Activated CD8-positive, alpha-beta memory T cell treated with anti-CD3 and anti-CD28 coated beads, Interleukin-2, amount 50 U/mL, for 1 hour (primary cell): Measurements from ENCODE around the gene THADA.

Experiments used
- DNase-seq: peaks from one replicate; pipeline ENCODE4 v3.0.0-alpha.2; 2020; ENCODE audit errors: extremely low read depth

Gene THADA

DNA sequence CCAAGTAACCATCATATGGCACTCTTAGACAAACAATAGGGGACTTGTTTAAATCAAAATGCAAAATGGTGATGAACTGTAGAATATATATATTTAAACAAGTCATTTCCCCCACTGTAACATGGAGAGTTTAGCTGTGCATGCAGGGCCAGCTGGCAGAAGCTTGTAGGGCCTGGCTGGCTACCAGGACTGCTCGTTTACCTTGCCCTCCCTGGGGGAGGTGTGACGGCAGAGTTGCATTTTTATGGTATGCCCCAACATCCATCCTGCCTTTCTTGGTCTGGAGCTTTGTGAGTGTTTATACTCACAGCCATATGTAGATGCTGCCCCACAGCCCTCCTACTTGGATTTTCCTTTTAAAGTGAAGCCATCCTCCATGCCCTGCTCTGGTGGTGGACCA is 267.7 kb downstream of the THADA start:
- DNase-seq: no peak

GRCh38 chr2:43327119-43327518 is 268.7 kb downstream of the THADA start:
- no peak for DNase-seq

DNA sequence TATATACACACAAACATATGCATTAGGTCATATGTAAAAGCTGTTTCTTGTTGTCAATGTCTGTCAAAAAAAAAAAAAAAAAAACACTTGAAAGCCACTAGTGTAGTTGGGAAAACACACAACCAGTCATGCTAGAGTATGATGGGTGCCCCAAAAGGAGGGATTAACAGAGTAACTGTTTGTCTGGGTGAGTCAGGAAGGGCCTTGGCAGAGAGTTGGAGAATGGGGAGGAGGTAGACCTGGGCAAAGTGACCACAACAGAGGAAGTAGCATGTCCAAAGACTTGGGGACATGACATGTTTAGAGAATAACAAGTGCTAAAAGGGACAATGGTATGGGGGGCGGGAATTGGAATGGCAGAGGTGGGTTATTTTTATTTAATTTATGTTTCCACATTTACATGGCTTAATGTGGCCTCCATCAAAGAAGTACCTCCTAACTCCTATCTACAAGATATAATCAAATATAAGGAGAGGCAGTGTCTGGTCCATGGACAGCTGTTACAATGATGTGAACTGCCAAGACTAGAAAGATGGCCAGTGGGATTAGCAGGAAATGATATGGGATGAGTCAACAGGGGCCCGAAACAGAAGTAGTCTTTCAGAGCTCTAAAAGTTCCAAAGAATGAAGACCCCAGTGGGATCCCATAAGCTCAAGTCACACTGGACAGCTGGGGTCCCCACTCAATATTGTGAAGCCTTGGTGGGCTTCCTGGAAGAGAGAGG is 269.6 kb downstream of the THADA start:
- no peak for DNase-seq

DNA sequence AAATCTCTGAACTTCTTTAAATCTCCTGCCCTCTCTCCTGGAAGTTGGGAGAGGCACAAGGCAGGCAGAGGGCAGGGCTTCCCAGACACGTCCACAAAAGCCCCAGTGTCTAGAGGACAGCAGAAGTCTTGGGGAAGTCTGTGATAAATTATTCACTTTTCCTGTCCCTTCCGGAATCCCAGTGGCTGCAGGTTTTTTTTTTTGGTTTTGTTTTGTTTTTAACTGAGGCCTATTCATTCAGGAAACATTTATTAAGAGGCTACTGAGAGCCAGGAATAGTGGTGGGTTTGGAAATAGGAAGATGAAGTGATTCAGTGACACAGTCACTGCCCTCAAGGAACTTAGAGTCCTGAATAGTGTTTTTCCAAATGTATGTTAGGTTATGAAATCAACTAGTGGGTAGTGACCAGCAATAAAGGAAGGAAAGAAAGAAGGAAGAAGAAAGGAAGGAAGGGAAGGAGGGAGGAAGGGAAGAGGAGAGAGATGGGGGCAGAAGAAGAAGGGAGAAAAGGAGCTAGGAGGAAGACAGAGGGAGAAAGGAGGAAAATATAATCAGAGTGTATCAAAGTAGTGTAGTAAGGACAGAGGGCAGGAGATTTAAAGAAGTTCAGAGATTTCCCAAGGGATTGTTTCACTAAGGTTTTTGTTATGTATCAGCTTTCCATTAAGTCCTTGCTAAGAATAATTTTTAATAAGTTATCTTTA is 270.6 kb downstream of the THADA start:
- DNase-seq: no peak

DNA sequence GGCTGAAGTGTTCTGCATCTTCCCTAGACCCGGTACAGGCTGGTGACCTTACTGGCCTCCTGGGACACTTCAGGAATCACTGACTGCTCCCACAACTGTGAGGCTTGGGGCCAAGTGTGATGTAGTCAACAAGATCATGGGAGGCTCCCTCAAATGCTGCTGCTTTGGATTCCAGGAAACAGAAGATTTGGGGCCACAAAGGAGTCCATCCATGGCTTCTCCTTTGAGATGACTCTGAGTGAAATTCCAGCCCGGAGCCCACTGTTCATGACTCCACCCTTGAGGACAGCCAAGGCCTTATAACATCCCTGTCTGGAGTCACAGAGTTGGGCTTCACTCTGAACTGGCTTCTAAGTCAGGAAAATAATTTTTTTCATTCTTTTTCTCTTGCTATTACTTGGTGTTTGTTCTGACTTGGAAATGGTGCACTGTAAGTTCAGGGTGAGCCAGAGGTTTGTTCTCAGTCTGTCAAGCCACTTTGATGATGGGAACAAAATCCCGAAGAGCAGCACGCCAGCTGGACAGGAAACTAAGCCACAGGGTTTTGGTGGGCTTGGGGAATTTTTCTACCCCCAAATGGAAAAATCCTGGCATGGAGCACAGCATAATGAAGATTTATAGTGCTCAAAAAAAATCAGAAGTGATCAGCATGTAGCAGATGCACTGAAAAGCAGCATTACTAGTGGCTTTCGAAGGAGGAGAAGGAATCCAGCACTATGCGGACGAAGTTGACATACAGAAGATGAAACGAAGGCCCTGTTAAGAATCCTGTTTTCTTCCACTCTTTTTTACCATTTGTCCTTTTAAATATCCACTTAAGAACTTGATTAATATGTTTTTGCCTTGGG is 271.4 kb downstream of the THADA start:
- no peak for DNase-seq

DNA sequence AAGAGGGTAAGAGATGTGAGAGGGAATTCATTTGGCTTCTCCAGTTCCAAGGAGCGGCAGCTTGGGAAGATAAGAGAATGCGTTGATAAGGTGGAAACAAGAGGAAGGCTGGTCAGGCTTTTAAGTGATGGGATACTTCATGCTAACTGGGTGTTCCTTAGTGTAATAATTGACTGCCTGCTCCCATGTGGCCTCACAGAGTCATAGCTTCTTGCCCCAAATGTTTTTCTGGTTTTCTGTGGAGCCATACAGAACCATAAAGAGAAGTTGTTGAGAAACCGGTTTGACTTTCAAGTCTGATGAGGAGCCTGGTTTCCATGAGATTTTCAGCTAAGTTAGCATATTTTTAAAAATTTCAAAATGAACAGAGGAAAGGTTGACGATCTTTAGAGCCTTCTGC is 272.0 kb downstream of the THADA start:
- DNase-seq: no peak

DNA sequence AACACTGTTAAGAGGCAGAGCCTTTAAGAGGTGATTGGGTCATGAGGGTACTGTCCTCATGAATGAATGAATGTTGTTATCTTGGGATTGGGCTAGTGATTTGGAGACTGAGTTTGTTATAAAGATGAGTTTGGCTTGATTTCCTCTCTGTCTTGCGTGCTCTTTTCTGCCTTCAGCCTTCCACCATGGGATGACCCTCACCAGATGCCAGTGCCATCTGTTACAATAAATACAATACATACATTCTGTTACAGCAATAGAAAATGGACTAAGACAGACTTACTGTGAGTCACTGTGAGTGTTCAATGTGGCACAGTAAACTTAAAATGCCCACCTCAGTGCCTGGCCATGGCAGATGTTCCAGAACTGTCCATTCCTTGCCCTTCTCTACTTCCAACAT is 274.4 kb downstream of the THADA start:
- DNase-seq: no peak

GRCh38 chr2:43319541-43319940 is 276.3 kb downstream of the THADA start:
- DNase-seq: no peak

GRCh38 chr2:43318791-43319190 is 277.0 kb downstream of the THADA start:
- DNase-seq: no peak

DNA sequence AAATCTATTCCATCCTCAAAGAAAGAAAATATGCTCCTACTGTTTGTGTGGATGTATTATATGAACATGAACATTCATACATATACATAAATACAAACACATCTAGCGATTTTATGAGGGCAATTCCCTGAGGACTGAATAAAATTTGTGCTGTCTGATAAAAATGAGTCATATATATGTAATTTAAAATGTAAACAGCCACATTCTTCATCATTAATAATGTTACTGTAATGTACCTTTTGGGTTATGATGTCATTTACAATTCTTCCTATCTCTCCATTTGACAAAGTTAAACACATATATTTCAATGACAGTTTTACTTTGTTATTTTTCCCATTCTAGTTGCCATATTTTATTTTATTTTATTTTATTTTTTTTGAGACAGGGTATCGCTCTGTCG is 278.2 kb downstream of the THADA start:
- DNase-seq: no peak

DNA sequence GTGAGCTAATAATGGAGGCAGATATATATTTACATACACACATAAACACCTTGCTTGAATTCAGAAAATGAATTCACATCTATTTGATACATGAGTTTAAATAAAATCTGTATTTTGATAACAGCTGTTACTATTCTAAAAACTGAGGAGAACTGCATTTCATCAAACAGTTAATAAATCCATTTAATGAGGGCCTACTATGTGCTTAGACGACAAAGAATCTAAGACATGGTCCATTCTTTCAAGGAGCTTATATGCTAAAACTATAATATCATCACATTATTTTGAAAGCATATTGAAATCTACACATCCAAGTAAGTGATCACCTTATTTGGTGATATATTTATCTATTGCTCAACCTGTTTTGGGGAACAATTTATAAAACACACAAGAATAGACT is 278.6 kb downstream of the THADA start:
- no peak for DNase-seq

DNA sequence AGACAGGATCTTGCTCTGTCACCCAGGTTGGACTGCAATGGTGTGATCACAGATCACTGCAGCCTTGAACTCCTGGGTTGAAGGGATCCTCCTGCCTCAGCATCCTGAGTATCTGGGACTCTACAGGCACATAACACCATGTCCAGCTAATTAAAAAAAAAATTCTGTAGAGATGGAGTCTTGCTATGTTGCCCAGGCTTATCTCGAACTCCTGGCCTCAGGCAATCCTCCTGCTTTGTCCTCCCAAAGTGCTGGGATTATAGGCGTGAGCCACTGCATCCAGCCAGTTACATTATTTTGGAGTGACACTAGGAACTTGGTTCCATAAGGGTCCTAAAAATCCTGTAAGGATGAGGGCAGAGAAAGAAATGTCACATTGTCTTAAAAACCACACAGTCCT is 280.4 kb downstream of the THADA start:
- DNase-seq: no peak

DNA sequence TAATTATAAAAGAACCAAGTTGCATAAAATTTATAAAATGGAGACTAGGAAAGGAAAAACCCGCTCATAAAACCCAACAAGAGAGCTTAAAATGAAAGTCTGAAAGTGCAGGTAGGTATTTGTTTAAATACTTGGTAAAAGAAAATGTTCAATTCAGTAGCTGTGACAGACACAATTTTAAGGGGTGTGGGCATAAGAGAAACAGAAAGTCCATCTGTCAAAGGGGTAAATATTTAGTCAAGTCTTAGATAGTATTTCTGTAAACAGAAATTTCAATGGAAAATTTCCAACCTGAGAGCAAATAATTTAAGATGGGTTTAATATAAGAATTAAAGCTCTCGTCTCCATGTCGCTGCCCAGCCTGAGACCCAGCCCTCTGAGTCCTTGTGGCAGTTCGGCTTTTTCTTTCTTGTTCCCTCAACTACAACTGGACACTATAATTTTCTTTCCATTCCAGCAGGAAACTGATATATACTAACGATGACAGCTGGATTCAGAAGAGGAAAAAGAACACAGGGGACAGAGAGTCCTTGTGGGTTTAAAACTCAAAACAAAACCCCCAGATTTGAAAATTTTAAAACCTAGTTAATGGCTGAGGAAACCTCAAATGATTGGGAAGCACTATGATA is 281.4 kb downstream of the THADA start:
- no peak for DNase-seq

- no peak for DNase-seq
Measured at GRCh38 chr2:43313642-43314017, 282.2 kb downstream of the THADA start.

- no peak for DNase-seq
Measured at GRCh38 chr2:43312755-43313641, 282.8 kb downstream of the THADA start.

DNA sequence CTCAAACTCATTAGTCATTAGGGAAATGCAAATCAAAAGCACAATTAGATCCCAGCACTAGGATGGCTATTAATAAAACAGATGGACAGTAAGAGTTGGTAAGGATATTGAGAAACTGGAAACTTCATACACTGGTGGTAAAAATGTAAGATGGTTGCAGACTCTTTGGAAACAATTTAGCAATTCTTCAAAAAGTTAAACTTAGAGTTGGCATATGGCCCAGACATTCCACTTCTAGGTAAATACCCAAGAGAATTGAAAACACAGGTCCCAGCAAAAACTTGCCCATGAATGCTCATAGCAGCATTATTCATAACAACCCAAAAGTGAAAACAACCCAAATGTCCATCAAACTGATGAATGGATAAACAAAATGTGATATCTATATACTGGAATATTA is 284.6 kb downstream of the THADA start:
- no peak for DNase-seq

DNA sequence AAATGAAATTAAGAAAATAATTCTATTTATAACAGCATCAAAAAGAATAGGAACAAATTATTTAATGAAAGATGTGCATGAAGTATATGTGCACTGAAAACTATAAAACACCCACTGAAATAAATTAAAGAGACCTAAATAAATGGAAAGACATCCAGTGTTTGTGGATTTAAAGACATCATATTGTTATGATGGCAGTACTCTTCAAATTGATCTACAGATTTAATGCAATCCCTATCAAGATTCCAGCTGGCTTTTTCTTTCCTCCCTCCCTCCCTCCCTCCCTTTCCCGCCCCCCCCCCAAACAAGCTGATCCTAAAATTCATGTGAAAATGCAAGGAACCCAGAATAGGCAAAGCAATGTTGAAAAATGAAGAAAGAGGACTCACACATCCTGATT is 285.9 kb downstream of the THADA start:
- no peak for DNase-seq

GRCh38 chr2:43307973-43308372 is 287.9 kb downstream of the THADA start:
- no peak for DNase-seq

- DNase-seq: no peak
Measured at GRCh38 chr2:43307046-43307445, 288.8 kb downstream of the THADA start.

DNA sequence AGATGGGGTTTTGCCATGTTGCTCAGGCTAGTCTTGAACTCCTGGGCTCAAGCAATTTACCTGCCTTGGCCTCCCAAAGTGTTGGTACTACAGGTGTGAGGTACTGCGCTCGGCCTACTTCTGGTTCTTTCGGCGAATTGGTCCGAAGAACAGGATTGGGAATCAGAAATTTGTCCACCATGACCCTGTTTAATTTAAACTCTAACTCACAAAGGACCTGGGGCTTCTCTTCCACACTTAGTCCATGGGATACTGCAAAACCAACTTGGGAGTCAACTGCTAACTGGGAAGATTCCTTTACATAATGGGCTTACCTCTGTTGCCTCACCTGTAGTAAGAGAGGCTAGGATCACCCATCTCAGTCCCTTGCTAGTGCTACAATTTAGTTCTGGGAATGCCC is 289.6 kb downstream of the THADA start:
- DNase-seq: no peak

DNA sequence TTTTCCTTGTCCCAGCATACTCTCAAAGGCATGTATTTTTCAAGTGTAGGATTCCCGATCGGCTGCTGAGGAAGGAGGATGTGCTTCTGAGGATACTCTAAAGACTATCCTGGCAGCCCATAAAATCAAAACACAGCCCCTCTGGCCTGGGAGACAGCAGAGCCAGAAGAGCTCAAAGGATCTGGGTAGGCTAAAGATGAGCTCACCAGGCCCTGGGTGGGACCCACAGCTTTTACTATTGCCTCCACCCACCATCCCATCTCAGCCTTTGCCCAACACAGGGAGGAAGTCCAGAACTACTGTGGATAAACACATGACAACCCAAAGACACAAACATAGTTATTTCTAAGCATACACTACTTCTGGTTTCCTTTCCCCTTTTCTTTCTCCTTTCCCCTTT is 290.3 kb downstream of the THADA start:
- no peak for DNase-seq
